ENCODE measurements around the gene DNTTIP2.
"Not testable (repeated sequence)": the region's sequence is repeated elsewhere in the genome, so short reads cannot be mapped to it uniquely, and the experiment has no call there.

DNTTIP2 gene

DNA sequence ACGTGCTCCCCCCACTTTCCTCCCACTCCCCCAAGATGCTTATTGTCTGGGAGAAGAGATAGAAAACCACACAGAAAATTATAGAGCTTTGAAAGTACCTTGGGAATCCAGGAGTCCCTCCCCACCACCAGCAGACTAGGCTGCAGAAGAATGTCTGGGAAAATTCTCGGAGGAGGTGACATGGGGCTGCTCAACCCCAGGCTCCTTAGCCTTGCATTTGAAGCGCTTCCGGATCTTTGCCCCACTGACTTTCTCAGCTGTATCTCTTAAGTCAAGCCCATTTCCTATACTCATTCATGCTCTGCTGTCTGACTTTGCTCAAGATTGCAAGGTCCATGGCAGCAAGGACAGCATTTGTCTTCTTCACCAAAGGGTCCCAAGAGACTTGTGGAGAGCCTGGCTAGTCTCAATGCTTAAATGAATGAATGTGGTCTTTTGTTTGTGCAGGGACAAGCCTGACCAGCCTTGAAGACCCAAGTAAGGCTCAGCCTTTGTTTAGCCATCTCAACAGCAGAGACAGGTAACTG, 38.0 kb downstream of the DNTTIP2 start:
- no peak for DNase-seq

DNA sequence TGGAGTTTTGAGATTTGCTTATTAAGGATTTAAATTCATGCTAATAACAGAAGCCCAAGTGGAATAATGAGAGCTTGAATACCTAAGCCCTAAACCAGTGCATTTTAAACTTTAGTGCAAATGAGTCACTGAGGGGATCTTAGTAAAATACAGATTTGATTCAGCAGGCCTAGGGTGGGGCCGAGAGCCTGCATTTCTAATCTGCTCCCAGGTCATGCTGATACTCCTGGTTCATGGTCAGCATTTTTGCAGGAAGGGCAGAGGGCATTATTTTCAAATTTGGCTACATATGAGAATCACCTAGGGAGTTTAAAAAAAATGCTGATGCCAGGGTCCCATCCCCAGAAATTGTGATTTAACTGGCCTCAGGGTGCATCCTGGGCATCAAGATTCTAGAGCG, 39.3 kb downstream of the DNTTIP2 start:
- no peak for DNase-seq

DNA sequence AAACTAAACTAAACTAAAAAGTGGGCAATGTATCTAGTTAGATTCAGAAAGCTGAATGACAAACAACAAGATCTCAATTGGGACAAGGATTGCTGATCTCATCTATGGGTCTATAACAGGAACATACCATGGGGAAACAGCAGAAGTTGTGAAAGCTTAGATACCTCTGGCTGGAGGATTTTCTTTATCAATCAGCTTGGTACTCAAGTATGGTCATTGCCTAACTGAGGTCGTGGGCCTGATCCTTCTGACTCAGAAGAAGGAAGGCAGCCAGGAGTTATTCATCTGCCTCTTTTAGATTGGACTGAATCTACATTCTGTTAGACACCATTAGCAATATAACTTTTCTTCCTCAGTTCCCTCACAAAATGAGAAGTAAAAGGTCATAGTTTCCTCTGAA, 39.7 kb downstream of the DNTTIP2 start:
- DNase-seq, result no peak

DNA sequence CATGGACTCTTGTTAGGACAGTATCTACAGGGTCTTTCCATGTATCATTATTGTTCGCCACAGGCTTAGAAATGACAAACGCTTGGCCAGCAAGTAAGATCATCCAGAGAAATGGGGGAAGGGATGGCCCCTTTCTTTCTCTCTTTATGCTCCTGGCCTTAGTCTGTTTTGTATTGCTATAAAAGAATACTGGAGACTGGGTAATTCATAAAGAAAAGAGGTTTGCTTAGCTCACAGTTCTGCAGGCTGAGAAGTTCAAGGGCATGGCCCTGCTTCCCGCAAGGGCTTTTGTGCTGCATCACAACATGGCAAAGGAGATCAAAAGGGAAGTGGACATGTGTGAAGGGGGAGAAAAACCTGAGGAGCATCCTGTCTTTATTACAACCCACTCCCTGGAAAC, 41.0 kb downstream of the DNTTIP2 start:
- DNase-seq, result no peak

DNA sequence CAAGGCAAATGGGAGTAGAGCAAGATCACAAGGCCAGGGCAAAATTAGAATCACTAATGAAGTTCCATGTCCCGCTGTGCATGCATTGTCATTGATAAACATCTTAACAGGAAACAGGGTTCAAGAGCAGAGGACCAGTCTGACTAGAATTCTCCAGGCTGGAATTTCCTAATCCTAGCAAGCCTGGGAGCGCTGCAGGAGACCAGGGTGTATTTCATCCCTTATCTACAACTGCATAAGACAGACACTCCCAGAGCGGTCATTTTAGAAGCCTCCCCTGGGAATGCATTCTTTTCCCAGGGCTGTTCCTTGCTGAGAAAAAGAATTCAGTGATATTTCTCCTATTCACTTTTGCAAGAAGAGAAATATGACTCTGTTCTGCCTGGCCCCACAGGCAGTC, 45.7 kb downstream of the DNTTIP2 start:
- not testable (repeated sequence) for DNase-seq

DNA sequence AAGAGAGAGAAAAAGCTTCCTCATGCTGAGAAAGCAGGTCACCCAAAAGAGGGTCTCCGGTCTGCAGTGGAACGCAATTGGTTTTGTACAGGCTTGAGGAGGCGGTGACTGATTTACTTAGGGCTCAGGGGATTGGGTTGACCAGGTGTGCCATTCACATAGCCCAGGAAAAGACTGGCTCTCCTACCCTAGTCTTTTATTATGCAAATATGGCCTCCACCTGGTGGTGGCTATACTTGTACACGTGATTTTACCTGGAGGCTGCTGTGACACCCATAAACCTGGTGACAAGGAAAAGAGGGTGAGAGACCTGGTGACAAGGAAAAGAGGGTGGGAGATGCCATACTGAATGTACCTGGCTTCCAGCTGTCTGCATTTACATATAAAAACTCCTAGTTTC, 49.9 kb downstream of the DNTTIP2 start:
- no peak for DNase-seq

DNA sequence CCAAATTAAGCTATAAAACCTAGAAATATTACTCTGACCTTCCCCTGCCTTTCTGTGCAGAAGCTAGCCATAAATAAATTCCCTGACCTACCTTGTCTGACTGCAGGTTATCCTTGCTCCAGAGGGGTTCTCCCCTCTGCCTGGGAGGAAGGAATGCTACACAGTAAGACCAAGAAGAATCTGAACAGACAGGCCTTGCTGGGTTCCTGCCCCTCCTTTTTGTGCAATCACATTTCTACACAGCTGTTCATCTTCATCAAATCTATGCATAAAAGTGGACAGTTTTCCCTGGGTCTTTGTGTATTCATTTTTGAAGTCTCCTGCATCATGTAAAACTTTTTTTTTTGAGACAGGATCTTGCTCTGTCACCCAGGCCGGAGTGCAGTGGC, 50.6 kb downstream of the DNTTIP2 start:
- no peak for DNase-seq

DNA sequence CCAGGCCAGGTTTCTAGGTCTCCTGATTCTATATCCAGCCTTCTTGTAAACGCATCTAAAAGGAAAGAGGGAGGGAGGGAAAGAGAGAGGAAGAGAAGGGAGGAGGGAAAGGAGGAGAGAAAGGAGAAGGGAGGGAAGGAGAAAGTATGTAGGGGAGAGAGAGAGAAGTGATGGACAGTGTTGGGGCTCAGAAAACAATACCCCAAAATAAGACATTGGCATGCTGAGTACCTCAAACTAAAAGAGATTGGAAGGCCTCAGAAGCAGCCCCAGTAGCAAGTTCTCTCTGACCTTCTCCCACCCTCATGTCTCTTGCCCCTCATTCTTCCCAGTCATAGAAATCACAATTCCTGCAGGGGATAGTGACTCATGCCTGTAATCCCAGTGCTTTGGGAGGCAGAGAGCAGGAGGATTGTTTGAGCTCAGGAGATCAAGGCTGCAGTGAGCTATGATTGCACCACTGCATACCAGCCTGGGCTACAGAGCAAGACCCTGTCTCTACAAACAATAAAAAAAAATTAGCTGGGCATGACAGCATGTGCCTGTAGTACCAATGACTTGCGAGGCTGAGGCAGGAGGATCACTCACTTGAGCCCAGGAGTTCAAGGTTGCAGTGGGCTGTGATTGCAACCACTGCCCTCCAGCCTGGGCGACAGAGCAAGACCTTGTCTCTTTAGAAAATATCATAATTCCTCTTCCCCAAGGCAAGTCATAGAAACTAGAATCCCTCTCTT, 51.2 kb downstream of the DNTTIP2 start:
- DNase-seq, result no peak

DNA sequence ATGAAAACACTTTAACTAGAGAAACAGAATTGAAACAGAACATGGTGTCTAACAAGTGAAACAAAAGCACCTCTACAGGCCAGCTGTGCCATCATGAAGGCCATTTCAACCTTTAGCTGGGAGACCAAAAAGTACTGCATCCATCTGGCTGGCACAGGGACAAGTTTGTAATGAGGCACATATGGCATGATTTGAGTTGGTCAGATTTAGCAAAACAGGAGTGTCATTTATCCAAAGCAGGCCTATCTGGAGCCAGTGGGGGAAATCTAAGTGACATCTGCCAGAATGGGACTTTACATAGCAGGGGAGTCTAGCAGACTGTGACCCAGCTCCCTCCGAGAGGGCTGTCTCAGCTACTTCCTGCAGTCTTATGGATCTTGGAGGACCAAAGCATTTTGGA, 51.9 kb downstream of the DNTTIP2 start:
- no peak for DNase-seq

DNA sequence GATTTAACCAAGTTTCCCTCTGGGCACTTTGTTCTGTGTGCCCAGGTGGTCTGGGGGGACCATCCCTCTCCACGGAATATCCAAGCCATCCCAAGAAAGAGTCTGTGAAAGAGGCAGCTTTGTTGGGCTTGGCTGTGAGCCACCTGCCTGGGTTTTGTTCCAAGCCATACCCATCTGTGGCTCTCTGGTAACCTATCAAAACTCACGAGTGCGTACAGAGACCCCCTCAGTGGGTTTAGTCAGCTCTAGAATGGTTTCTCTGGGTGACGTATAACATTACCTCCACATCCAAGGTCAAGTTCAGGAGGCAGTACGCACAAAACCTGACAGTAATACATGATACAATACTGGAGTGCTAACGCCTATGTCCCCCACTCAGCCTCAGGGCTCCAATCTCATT, 54.2 kb downstream of the DNTTIP2 start:
- no peak for DNase-seq

DNA sequence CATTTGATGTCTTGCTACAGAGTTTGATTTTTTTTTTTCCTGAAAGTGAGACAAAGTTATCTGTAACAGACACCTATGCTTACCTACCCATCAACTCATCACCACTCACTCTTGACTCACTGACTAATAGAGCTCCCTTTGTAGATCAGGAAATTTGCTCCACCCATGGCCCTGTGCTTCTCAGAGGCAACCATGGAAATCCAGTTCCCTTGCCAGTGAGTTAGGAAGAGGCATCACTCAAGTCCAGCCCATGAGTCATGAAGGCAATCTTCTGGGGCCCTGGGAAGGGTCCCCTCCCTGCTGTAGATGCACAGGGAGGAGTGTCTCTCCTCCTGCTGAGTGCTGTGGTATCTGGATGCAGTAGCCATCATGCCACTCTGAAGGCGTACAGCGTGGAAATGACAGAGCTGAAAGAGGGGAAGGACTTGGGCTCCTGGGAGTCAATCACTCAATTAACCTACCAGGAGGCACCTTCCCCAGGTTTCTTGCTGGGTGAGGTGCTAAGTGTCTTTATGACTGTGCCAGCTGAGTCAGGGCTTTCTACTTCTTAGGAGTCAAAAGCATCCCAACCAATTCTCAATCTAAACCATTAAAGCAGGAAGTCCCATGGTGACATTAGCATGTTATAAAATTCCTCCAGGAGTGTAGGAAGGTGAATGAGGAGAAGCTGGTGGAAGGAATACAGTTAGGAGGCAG, 56.1 kb downstream of the DNTTIP2 start:
- no peak for DNase-seq

DNA sequence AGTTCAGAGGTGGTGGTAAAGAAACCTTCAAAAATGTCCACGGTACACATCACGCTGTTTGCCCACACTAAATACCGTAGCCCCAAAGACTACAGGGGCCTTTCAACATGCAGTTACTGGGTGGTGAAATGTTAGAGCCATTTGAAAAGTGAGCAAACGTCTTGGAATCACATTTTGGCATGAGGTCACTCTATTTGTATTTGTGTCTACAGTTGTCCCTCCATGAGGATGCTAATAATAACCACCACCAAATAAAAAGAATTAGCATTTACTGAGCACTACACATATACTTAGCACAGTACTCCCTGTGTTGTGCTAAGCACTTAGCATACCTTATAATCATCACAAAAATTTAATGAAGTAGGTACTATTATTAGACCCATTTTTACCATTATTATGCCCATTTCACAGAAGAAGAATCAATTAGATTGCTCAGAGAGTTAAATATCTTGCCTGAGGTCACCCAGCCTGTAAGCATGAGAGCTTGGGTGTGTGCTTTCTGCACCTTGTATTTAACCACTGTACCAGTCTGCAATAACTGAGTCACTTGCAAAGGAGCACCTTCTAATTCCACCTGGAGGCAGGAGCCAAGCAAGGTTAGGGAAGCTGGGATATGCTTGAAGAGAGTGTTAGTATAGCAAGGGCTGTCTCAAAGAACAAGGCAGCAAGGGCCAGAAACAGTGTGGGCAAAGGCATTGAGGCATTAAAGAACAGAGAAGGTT, 57.4 kb downstream of the DNTTIP2 start:
- no peak for DNase-seq

DNA sequence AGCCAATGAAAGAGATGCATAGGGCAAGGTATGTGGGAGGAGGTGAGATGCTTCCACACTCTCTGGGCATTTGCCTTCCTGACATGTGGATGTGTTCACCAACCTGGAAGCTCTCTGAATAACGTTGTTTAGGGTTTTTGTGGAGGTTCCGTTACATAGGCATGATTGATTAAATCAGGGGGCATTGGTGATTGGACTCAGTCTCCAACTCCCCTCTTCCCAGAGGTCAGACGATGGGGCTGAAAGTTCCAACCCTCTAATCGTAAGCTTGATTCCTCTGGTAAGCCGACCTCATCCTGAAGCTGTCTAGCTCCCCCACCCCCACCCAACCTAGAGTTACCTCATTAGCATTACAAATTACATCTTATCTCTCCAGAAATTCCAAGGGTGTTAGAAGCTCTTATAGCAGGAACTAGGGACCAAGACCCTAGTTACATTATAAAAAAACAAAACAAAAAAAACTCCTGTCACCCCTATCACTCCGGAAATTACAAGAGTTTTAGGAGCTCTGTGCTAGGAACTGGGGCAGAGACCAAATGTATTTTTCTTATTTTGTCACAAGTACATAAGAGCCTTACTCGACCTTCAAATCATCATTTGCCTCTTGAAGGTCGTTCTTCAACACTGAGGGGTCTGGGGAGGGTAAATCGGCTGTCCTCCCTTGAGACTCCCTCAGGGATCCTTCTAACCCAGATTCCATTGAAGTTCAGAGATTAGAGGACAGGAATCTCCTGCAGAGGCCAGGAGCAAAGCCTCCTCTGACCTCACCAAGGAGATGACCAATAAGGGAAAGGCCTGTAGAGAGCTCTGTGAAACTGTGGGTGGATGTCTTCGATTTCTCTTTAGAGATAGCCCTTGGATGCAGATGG, 58.2 kb downstream of the DNTTIP2 start:
- DNase-seq, result no peak

DNA sequence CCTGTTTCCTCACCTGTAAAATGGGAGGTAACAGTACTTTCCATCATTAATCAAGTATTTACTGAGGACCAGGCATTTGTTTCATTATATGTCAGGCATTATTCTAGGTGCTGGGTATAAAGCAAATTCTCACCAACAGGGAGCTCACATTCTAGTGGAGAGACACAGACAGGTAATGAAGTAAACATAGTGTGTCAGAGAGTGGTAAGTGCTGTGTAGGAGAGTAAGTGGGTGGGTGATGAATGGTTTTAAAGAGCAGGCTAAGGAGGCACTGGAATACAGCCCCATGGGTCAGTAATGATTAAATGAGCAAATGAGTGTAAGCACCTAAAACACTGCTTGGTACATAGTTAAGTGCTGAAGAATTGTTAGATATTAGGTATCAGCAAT, 60.4 kb downstream of the DNTTIP2 start:
- DNase-seq, result no peak

DNA sequence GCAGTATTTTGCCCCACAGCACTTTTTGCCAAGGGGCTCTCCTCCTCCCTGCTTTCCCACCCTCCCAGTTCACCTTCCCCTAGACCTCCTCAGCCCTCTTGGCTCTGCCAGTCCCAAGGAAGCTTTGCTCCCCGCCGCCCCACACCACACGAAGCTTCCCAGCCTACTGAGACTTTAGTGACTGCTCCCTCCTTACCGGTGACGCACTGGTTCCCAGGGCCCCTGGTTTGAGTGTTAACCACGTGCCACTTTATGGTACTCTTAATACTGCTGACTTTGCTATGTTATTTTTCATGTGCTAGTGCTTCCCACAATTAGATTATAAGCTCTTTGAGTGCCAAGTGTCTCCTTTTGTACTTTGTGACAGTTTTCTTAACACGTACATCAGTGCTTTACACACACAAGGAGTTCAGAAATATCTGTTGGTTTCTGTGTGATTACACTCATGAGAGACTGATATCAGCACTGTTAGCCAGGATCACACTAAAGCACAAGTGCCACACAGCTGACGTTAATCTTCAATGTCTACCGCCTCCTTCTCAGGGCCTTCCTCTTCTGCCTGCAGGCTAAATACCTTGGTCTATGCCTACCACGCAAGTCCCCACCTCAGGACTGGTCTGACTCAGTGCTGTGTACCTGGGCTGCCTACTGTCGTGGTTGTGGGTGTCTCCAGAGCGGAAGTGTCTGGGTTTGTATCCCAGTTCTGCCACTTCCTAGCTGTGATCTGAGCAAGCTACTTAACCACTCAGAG, 61.0 kb downstream of the DNTTIP2 start:
- DNase-seq, result peak; percentile 44

DNA sequence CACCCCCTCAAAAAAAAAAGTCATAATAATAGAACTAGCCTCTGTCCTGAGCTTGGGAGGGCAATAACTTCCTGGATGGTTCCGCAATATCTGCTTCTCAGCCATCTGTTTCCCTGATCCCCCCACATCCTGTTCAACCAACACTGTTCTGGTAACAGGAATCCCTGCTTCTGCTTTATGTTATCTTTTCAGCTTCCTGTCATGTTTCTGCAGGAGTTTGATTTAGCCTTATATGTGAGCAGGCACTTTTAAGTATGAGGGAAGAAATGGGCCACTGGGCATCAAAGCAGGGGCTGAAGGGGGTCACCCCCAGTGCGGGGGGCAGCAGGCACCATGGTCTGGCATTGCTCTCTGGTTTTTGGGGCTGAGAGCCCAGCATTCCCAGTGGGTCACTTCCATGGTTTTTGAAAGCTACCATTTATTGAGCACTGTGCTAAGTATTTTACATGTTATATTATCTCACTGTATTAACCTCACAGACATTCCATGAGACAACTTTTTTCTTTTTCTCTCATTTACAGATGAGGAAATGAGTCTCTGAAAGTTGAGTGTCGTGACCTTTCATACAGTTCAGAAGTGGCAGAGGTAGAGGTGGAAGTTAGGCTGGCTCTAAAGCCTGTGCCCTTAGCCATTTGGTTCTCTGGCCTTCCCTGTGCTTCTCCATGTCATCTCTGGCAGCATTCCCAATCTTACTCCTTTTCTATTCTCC, 61.9 kb downstream of the DNTTIP2 start:
- no peak for DNase-seq
